ENCODE measurements around the gene SESN3.
"Not testable (repeated sequence)": the region's sequence is repeated elsewhere in the genome, so short reads cannot be mapped to it uniquely, and the experiment has no call there.

SESN3 gene

DNA sequence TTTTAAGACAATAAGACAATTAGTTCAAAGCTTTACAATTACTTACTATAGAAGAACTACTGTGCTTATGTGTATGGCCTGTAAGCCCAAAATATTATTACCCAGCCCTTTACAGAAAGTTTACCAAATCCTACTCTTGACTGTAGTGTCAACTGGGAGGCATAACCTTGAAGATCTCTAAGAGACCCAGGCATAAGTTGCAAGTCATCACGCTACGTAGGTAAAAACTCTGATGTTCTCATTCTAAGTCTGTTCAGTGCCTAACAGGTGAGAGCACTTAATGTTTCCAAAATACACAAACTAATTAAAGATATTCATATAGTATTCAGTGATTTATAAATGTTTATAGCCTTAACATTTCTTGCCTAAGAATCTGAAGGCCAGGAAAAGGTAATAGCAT is 12.9 kb downstream of the SESN3 start:
- DNase-seq (ENCODE audit: low read depth in 2 of 2): no peak

DNA sequence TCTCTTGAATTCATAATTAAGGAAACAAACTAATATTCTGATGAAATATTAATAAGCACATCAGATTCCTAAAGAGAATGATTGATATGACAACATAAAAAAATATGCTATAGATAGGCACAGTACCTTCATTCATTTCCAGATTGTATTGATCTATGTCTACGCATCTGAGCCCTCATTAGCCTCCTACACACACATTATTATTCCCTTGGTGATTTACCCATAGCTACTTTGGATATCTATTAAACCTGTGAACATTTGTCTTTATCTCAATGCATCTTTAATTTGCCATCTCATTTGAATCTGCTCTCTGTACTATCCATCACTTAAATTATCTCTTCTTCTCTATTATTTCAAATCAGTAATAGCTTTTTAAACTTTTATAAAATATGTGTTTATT is 18.4 kb downstream of the SESN3 start:
- no peak for DNase-seq (ENCODE audit: low read depth in 2 of 2)

DNA sequence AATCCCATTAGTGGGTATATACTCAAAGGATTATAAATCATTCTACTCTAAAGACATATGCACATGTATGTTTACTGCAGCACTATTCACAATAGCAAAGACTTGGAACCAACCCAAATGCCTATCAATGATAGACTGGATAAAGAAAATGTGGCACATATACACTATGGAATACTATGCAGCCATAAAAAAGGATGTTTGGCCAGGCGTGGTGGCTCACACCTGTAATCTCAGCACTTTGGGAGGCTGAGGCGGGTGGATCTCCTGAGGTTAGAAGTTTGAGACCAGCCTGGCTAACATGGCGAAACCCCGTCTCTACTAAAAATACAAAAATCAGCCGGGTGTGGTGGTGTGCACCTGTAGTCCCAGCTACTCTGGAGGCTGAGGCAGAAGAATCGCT is 21.5 kb downstream of the SESN3 start:
- not testable (repeated sequence) for DNase-seq (ENCODE audit: low read depth in 2 of 2)

DNA sequence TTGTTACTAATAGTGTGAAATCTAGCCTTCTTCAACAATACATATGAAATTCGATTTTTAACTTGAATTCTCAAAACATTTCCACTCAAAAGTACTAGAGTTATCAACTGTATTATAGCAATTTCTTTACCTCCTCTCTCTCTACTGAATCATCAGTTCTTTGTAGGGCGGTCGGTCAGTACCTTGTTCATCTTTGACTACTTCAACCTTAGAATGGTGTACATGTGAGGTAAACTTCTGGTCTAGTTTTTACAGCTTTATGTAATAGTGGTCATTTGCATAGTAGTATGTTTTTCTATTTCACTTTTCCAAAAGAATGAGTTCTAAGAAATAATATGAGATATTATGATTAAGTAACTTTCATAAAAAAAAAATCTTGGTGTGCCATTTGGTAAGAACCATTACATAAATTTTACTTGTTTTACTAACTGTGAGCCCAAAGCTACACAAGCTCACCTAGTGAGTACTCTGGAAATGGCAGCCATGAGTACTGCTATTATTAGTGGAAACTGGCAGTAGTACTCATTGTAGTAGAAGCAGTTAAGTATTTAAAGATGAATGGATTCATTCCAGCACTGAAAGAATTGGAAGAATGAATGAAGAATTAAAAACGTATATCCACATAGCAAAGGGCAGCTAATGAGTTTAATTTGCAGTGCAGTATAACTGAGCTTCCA is 30.1 kb downstream of the SESN3 start:
- no peak for DNase-seq (ENCODE audit: low read depth in 2 of 2)

DNA sequence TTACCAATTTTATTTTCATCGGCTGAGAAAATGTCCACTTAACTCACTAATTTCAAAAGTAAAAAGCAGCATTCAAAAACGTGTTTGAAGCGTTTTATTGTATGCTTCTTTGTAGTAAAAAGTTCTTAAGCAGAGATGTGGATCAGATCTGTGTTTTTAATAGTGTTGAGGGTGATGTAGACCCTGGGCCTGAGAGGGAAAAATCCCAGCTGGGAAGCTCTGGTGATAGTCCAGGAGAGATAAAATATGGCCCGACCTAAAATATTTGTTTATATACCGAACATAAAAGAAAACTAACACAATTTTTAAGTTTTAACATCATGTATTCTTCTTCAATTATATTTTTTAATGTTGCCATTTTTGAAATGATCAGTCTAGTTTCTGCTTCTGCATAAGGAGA is 35.2 kb downstream of the SESN3 start:
- no peak for DNase-seq (ENCODE audit: low read depth in 2 of 2)

DNA sequence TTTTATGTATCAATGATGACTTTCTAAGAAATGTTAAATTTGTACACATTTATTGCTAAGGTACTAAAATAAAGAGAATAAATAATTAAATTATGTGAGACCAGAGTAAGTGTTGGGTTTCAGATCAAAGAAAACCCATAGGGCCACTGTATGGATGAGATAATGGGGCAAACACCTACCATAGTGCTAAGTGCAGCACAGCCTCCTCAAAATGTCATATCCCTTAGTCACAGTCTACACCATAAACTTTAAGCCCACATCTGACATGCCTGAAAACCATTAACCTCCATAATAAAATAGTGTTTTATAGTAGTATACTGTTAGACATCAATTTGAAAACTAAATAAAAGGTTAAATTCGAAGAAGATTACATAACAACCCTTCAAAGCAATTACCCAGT is 37.5 kb downstream of the SESN3 start:
- no peak for DNase-seq (ENCODE audit: low read depth in 2 of 2)

DNA sequence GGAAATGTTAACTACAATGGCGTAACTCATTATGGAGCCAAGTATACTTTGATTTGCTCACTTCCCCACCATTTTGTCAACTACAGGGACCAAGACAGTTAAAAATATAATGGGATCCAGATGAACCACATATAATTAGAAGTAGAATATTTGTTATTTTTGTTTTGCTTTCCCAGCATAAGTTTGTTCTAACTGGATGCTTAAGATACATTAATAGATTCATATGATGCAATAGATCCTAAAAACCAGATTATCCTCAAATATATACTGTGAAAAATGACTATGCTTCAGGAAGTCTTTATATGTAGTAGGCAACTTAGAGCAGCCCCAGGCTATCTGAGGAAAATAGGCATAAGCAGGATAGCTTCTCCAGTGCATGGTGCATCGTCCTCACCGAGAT is 38.3 kb downstream of the SESN3 start:
- no peak for DNase-seq (ENCODE audit: low read depth in 2 of 2)

DNA sequence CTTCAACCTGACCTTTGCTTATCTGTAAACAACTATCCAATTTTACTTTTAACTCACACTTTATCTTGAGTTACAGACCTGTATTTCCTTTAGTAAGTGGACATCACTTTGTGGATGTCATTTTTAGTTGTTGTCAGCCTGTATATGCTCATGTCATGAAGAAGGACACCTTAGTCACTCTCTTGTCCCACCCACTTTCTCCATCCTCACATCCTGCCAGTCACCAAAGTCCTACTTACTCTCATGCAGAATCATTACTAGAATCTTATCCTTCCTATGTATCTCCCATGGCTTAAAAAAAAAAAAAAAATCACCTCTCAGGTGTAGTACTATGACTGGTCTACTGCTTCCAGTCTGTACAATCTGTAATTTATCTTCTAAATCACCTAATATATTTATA is 43.3 kb downstream of the SESN3 start:
- no peak for DNase-seq (ENCODE audit: low read depth in 2 of 2)

DNA sequence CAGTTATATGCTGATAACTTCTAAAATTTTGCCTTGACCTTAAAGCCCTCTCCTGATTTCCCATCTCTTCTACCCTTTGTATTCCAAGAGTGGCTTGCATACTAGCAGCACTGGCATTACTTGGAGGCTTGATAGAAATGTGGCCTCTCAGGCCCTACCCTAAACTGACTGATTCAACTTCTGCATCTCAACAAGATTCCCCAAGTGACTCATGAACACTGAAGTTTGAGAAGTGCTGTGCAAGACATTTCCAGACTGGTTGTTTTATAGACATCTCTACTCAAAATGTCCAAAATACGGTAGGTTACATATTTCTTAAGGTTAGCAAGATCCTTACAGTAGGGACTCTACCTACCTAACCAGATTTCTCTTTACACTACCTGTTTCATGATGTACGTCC is 48.6 kb downstream of the SESN3 start:
- no peak for DNase-seq (ENCODE audit: low read depth in 2 of 2)

DNA sequence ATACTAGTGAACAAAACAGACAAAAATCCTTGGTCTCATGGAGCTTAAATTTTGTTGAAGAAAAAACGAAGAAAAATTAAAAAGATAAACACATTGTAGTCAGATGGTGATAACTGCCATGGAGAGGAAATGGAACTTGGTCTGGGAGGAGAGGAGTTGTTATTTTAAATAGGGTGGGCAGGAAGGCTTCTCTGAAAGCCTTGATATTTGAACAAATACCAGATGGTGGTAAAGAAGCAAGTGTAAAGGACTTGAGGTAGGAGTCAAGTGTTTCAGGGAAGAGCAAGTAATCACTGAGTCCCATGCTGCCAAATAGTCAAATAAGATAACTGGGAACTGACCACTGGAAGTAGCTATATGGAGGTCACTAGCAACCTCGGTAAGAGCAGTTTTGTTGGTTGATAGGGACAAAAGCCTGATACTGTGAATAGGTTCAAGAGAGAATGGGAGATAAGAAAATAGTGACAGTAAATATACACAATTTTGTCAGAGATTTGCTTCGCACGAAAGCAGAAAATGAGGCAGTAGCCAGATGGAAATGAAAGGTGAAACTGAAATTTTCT is 55.1 kb downstream of the SESN3 start:
- DNase-seq (ENCODE audit: low read depth in 2 of 2): no peak

DNA sequence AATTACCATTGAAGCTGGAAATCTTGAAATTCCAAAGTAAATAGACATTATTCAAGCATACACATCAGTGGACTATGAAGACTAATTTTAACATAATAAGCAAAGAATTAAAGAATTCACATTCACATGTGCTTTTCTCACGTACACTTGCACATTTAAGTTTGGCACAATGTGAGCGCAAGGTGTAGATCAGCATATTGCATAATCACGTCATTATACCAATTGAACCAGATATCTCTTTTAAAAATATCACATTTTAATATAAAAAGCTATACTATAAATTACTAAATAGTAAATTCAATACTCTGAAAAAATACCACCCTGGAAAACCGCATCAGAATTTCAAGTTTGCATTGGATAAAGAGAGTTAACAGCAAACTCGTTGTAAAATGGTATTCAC is 60.7 kb downstream of the SESN3 start:
- DNase-seq (ENCODE audit: low read depth in 2 of 2): no peak

DNA sequence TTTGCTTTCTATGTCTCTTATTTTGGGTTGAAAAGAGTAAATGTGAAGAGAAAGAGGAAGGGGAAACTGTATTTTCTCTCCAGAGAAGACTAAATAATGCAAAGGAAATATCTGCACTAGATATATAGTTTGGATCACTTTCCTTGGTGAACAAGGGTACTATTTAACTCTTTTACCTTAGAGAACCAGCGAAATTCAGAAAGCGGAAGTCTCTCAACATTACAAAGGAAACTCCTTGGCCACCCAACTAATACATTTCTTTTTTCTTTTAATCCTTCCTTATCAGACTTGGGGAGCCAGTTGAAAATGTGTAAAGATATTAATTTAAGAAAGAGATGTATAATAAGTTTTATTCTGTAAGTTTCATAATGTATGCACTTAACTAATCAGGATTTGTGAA is 64.2 kb downstream of the SESN3 start:
- no peak for DNase-seq (ENCODE audit: low read depth in 2 of 2)

DNA sequence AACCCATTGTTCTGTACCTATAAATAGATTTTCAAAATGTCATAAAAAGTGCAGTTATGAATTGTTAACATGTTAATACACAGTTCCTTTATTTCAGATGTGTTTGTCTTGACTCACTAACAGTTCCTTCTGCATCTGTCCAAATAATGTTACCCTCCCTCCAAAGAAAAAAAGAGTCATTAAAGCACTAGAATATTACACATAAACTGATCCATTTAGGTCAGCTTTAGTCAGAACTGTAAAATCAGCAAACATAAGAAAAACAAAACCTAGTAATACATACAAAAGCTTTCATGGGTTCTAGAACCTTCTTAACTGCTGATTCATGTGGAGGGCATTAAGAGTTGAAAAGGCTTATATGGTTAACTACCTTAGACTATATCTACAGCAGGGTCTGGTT is 65.4 kb downstream of the SESN3 start:
- no peak for DNase-seq (ENCODE audit: low read depth in 2 of 2)

DNA sequence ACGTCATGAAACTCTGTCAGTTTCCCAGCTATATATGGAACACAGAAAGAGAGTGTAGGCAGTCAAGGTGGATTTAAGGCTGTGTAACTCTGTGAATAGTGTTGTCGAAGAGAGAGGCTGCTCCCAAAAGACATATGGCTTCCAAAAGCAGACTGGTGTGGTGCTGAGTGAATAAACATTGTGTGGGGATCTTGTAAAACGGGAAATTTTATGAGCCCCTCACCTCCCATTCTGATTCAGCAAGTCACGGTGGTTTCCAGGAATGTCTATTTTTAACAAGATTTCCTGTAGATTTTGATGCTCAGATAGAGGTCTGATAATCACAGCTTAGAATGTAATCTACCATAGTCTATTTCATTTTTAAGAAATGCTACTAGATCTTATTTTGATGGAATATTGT is 67.9 kb downstream of the SESN3 start:
- no peak for DNase-seq (ENCODE audit: low read depth in 2 of 2)

DNA sequence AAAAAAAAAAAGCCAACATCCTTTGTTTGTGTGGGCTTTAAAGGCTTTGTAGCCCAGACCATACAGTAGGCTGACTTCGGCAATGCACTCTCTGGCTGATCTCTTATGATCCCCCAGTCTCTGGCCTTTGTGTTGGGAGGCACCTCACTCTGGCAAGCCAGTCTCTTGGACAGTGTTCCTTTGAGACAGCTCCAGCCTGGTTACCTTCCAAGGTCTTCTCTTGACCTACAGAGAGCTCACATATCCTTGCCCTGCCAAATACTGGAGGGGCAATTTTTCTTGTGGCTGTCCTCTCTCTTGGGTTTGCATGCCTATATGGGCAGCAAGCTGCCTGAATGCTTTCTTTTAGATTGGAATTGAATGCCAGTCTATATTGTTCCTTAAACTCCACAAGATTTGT is 69.8 kb downstream of the SESN3 start:
- DNase-seq (ENCODE audit: low read depth in 2 of 2): no peak

DNA sequence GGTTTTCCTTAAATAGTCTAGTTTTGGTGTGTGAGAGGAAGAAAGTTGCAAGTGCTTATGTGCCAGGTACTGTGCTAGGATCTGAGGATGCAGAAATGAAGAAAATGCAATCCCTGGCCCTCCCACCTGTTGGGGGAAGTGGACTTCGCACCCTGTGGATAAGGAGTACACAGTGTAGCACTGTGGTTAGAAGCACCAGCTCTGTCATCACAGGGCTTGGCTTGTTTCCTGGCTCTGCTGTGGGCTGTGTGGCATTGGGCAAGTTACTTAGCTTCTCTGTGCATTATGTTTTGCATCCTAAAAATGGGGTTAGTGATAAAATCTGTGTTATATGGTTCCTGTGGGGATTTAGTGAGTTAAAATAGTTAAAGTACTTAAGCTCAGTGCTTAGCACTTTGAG is 73.2 kb downstream of the SESN3 start:
- DNase-seq (ENCODE audit: low read depth in 2 of 2): no peak

DNA sequence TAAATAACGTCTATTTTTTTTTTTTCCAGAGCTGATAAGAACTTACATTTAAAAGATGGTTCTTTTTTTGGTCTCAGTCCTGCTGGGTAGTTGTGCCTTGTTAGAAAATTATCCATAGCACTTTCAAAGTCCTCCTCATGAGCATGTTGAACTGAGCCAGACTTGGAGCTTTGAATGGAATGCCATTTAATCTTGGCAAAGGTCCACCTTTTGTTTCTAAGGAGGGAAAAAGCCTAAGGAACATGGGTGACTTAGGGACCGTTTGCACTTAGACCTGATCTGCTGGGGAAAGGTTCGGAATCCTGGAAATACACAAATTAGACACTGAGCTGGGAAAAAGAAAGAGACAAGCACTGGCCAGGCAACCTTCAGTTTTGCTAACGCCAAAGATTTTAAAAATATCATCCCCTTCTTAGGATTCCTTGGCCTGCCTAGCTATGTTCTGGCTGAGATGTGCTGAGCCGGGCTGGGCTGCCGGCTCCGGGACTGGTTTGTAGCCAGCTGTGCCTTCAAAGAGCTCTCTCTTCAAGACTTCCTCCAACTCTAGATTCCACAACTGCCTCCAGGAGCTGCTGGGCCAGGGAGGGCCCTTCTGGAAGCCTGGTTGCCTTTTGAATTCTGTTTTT is 74.0 kb downstream of the SESN3 start:
- DNase-seq (ENCODE audit: low read depth in 2 of 2): no peak

DNA sequence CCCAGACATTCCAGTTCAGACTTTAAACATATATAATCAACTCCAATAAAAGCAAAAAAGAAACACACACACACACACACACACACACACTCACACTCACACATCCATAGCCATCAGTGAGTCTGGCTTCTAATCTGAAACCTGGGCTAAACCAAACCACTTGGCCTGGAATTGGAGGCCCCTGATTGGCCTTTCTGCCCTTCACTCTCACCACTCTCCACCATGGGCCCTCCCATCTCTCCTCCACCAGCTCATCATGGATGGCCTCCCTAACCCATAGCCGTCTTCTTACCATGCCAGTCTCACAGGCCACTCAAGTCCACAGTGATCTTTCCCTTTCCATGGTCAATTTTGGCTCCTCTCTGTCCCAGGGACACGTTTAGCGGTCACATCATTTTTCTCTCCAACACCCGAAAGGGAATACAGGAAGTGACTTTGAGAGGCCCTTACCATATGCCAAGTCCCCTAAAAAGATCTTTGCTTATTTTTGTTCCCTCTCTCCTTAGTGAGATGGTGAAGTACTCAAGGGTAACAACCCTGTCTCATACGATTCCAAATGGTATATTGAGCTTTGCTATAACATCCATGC is 74.8 kb downstream of the SESN3 start:
- no peak for DNase-seq (ENCODE audit: low read depth in 2 of 2)

DNA sequence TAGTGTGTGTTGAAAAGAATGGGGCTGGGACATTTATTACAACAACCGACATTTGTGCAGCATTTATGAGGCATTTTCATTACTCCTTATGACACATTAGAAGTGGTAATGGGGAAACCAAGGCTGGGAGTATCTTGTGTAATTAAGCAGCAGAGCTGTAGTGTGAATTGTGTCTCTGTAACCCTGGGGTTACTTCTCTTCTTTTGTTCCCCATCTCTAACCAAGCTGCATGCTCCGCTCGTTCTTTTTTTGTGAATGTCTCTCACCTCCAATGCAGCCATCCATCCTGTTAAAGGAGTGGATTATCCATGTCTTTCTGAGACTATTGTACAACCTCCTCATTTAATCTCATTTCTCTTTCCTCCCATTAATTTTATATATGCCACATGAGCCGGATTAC is 75.6 kb downstream of the SESN3 start:
- DNase-seq (ENCODE audit: low read depth in 2 of 2): no peak

DNA sequence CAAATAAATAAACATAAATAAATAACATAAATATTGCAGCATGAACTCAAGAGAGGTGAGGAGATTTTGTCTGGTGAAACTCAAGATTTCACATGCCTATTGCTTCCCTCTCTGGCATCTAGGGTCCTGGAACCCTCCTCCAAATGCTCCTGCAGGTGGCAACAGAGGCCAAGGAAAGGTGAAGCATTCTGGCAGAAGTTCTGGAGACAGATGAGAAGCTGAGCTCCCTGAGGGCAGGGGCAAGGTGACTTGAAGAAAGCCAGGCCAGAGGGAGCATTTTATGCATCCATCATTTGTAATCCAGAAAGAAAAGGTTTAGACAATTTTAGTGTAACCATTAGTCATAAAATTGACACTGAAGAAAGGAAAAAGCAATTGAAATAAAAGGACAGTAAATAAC is 76.5 kb downstream of the SESN3 start:
- peak; percentile 41 to 50 for DNase-seq (ENCODE audit: low read depth in 2 of 2)

DNA sequence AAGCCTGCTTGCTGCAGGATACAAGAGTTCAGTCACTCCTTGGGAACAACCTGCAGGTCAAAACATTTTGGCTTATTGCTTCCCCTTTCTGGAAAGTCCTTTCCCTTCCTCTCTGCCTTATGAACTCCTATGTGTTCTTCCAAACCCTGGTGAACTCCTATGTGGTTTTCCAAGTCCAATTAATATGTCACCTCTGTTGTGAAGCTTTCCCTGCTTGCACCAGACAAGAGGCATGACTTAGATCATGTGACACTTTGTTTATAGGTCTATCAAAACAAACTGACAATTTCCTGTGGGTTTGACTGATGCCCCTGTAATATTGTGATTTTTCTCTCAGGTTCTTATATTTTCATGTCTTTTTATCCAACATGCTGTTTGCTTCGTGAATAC is 77.2 kb downstream of the SESN3 start:
- DNase-seq (ENCODE audit: low read depth in 2 of 2): no peak

DNA sequence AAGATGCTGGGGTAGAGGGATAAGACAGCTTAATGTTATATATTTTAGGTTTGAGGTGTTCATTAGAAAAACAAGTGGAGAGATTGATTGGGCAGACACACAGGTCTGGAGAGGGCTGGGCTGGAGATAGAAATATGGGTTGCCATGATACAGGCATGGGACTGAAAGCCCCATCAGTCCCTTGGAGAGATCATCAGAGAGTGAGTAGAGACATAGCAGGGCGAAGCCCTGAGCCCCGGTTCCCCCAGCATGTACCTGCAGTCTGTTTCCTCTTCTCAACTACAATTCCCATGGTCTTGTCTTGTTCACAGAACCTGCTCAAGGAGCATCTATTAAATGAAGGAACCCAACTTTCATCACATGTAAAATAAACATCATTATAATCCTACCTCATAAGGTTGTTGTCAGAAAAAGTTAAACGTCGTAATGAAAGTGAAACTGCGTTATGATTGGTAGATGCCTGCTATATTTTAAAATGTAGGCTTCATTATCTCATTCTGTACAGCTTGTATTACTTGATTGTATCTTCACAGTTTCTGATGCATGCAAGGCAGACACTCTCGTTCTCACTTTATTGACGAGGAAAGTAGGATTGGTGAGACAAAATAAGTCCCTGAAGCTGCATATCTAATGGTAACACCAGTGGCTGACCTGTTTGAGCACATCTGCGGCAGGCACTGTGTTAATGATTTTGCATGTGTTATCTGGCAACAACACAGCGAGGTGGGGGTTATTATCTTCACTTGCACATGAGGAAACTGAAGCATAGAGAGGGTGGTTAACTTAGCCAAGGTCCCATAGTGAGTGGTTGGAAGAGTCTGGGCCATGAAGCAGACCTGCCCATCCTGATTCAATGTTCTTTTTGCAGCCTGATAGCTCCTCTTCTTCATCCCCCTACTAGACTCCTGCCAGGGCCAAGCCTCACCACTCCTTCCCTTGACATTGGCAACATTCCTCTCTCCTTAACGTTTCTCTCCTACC is 77.8 kb downstream of the SESN3 start:
- no peak for DNase-seq (ENCODE audit: low read depth in 2 of 2)

Measured in stimulated activated CD4-positive, alpha-beta T cell treated with anti-CD3 and anti-CD28 coated beads, Interleukin-1b, Interleukin-23, amount 100 ng/mL, for 4 hours (primary cell).